ENCODE measurements around the gene RNF150.

- TF ChIP-seq POLR2A (IDR thresholded peaks at IDR 0.05; ENCODE audit: low read depth, low read length) (no peak), TAF1 (IDR thresholded peaks at IDR 0.05; ENCODE audit: borderline replicate concordance, low read depth, low read length) (no peak), POLR2AphosphoS5 (IDR thresholded peaks at IDR 0.05; ENCODE audit: low read depth, low read length) (no peak)
Observed at GRCh38 chr4:141107927-141108326, 25.3 kb downstream of the RNF150 start.

All from GM12892 (cell line).